Uterus (tissue), 2 donors: ENCODE data around the gene SLC6A9.

Experiments
- POLR2A ChIP-seq, 2 donors: fragments of 450-650 bp; IDR thresholded peaks; one replicate each; pipeline ENCODE4 v1.6.1; 2016; ENCODE audit warnings: antibody characterized with exemption in 2 of 2, mild to moderate bottlenecking in 1 of 2, moderate library complexity in 1 of 2
- TF ChIP-seq, protein P1 (sequence below), 4 experiments: fragments of 200-600 bp in 2 of 4; fragments of 450-650 bp in 2 of 4; sonication (generic) in 2 of 4; IDR thresholded peaks; one replicate each; pipeline ENCODE4 v1.5.1; 2016 to 2019; ENCODE audit warnings: antibody characterized with exemption in 4 of 4, mild to moderate bottlenecking in 2 of 4, moderate library complexity in 1 of 4

DNA sequence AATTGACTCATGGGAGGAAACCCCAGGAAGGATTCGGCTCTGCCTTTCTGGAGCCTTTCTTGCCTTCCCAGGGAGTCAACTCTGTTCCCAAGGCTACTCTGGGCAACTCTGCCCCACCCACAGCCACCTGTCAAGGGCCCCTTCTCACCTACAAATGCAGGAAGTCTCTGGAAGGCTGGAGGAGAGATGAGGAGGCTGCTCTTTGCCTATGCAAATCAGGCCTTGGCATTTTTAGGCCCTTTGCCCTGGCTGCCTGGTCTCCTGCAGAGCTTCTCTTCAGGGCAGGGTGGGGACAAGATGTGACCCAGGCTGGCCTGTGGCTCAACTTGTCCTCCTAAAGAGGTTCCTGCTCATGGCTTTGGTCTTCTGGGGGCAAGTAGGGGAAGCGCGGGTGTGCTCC is 5.4 kb downstream of the SLC6A9 start:
- TF ChIP-seq, protein P1, sequence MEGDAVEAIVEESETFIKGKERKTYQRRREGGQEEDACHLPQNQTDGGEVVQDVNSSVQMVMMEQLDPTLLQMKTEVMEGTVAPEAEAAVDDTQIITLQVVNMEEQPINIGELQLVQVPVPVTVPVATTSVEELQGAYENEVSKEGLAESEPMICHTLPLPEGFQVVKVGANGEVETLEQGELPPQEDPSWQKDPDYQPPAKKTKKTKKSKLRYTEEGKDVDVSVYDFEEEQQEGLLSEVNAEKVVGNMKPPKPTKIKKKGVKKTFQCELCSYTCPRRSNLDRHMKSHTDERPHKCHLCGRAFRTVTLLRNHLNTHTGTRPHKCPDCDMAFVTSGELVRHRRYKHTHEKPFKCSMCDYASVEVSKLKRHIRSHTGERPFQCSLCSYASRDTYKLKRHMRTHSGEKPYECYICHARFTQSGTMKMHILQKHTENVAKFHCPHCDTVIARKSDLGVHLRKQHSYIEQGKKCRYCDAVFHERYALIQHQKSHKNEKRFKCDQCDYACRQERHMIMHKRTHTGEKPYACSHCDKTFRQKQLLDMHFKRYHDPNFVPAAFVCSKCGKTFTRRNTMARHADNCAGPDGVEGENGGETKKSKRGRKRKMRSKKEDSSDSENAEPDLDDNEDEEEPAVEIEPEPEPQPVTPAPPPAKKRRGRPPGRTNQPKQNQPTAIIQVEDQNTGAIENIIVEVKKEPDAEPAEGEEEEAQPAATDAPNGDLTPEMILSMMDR (IDR thresholded peaks at IDR 0.05) = no peak
- TF ChIP-seq POLR2A (IDR thresholded peaks at IDR 0.05) = no peak
